ENCODE measurements around the gene PKP2. TPM values are rescaled to one million over a fixed set of nuclear protein-coding genes. Genes with fewer than 3 reads are reported as not detected.

The PKP2 gene
- total RNA-seq, 1 donor from 2014 or later = 11.5 TPM

- DNase-seq = no peak
Measured at GRCh38 chr12:32809196-32809595, 87.4 kb downstream of the PKP2 start.

GRCh38 chr12:32804301-32804700 lies 92.3 kb downstream of the PKP2 start:
- no peak for DNase-seq

- DNase-seq = no peak
Measured at GRCh38 chr12:32801269-32801980, 95.2 kb downstream of the PKP2 start.

GRCh38 chr12:32794281-32794680 lies 102.3 kb downstream of the PKP2 start:
- no peak for DNase-seq

- no peak for DNase-seq
Measured at GRCh38 chr12:32789916-32790315, 106.7 kb downstream of the PKP2 start.

GRCh38 chr12:32789446-32789845 lies 107.1 kb downstream of the PKP2 start:
- no peak for DNase-seq

GRCh38 chr12:32788405-32788804 lies 108.2 kb downstream of the PKP2 start:
- DNase-seq = no peak

- no peak for DNase-seq
Measured at GRCh38 chr12:32785557-32785956, 111.0 kb downstream of the PKP2 start.

- DNase-seq = no peak
Measured at GRCh38 chr12:32783029-32783428, 113.5 kb downstream of the PKP2 start.

GRCh38 chr12:32780071-32780470 lies 116.5 kb downstream of the PKP2 start:
- DNase-seq = no peak

- DNase-seq = no peak
Measured at GRCh38 chr12:32777691-32778175, 118.8 kb downstream of the PKP2 start.

- DNase-seq = no peak
Measured at GRCh38 chr12:32777159-32777558, 119.4 kb downstream of the PKP2 start.

- no peak for DNase-seq
Measured at GRCh38 chr12:32776258-32776657, 120.3 kb downstream of the PKP2 start.

GRCh38 chr12:32773691-32774090 lies 122.9 kb downstream of the PKP2 start:
- no peak for DNase-seq

GRCh38 chr12:32770141-32770540 lies 126.4 kb downstream of the PKP2 start:
- no peak for DNase-seq

GRCh38 chr12:32768518-32768917 lies 128.1 kb downstream of the PKP2 start:
- no peak for DNase-seq

- DNase-seq = no peak
Measured at GRCh38 chr12:32765906-32766305, 130.7 kb downstream of the PKP2 start.

- no peak for DNase-seq
Measured at GRCh38 chr12:32761716-32762115, 134.9 kb downstream of the PKP2 start.

GRCh38 chr12:32757157-32757556 lies 139.4 kb downstream of the PKP2 start:
- no peak for DNase-seq

- DNase-seq = peak; percentile 2
Measured at GRCh38 chr12:32756476-32757066, 140.0 kb downstream of the PKP2 start.

- peak; percentile 95 for DNase-seq
Measured at GRCh38 chr12:32755654-32756475, 140.7 kb downstream of the PKP2 start, which contains the start of gene YARS2. TSS of gene YARS2 (minus strand) at chr12:32755897. CDS start at chr12:32755874, 23 bp downstream.

GRCh38 chr12:32755051-32755653 lies 141.4 kb downstream of the PKP2 start:
- DNase-seq = peak; percentile 56

GRCh38 chr12:32754111-32754510 lies 142.5 kb downstream of the PKP2 start:
- DNase-seq = no peak
